GM19438 (cell line): ENCODE measurements around the gene FBLN7.

Source experiments
- ATAC-seq: cut with Tn5 transposase; IDR thresholded peaks from one replicate; pipeline ENCODE4 v1.9.1; 2021; ENCODE audit warnings: low read depth; ENCODE audit not compliant: unreplicated experiment

The FBLN7 gene

GRCh38 chr2:112155331-112156151, 17.4 kb downstream of the FBLN7 start:
- no peak for ATAC-seq

- no peak for ATAC-seq
Observed at GRCh38 chr2:112156152-112156986, 18.2 kb downstream of the FBLN7 start.

- ATAC-seq = no peak
Observed at GRCh38 chr2:112157472-112157871, 19.3 kb downstream of the FBLN7 start.

- ATAC-seq = no peak
Observed at GRCh38 chr2:112159454-112159921, 21.3 kb downstream of the FBLN7 start.

- no peak for ATAC-seq
Observed at GRCh38 chr2:112160283-112161250, 22.4 kb downstream of the FBLN7 start.

- no peak for ATAC-seq
Observed at GRCh38 chr2:112161431-112162145, 23.4 kb downstream of the FBLN7 start.

DNA sequence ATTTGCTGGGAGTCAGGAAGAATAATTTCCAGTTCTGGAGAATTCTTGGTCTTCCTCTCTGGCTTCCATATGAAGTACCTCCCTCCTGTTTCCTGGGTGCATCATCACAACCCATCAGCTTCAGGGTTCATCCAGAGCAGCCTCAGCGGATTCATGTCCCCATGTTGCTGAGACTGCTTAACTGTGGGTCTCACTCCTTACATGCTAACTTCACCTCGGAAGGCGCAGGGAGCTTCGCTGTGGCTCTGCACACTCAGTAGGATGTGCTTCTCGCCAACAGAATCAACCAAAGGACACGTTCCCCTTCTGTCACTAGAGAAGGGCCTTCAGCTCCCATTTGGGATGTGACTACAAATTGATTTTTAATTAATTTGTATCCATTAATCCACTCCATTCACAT, 24.2 kb downstream of the FBLN7 start:
- ATAC-seq = no peak

GRCh38 chr2:112162956-112163355, 24.8 kb downstream of the FBLN7 start:
- ATAC-seq = no peak

DNA sequence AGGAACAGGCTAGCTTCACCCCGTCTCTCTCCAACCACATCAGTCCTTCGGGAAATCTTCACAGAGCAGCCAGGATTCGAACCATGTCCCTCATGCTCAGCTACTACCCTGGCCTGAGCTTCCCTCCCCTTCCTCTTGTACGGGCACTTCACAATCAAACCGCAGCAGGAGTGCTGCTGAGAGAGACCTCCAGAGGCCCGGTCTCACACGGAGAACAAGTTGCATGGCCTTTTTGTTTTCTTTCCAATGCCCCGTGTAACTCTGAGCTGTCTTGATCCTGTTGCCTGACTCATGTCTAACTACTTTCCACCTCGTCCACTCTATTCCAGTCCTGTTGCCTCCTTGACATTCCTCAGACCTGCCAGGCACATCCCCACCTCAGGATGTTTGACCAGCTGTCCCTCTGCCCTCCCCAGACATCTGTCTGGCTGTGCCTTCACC, 25.4 kb downstream of the FBLN7 start:
- ATAC-seq = no peak

GRCh38 chr2:112164876-112165275, 26.7 kb downstream of the FBLN7 start:
- ATAC-seq = no peak

- no peak for ATAC-seq
Observed at GRCh38 chr2:112165296-112165695, 27.1 kb downstream of the FBLN7 start.

DNA sequence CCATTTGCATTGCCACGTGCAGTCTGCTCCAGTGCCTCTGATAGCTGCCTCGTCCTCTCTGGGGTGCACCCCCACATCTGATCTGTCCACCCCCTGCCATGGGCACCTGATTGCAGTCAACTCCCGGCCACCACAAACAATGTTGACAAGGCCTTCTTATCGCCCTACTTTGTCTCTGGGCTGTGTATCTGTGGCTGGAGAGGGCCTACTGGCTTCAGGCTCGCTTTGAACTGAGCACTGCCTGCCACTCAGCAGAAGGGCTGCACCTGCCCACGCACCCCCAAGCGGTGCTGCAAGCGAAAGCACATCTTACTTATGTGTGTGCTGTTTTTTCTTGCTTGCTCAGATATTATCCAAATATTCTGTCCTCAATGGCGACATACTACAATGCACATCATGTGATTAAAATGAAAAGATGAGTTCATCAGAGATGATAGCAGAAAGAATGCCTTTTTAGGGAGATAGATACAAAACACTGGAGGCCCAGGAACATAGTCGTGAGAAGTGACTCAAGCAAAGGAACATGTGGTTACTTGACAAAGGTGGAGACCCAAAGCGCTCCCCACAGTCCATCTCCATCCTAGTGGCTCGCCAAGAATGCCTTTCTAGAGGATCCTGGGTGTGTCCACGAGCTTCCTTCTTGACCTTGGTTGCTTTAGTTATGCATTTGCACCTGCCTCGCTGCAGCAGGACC, 28.8 kb downstream of the FBLN7 start:
- ATAC-seq = no peak

GRCh38 chr2:112168422-112169124, 30.4 kb downstream of the FBLN7 start:
- no peak for ATAC-seq

DNA sequence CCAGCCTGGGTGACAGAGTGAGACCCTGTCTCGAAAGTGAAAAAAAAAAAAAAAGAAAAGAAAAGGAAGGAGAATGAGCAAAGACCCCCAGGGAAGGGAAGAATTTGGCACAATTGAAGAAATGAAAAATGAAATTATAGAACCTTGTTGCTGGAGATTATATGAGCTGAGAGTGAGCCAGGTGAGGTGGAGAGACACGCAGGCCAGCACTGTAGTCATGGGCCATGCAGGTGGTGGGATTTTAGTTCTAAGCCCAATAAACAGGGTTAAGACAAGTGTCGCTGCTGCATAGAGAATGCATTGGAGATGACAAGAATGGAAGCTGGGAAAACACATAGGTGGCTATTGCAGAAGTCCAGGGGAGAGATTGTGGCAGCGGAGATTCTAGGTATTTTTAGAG, 32.3 kb downstream of the FBLN7 start:
- ATAC-seq = no peak

DNA sequence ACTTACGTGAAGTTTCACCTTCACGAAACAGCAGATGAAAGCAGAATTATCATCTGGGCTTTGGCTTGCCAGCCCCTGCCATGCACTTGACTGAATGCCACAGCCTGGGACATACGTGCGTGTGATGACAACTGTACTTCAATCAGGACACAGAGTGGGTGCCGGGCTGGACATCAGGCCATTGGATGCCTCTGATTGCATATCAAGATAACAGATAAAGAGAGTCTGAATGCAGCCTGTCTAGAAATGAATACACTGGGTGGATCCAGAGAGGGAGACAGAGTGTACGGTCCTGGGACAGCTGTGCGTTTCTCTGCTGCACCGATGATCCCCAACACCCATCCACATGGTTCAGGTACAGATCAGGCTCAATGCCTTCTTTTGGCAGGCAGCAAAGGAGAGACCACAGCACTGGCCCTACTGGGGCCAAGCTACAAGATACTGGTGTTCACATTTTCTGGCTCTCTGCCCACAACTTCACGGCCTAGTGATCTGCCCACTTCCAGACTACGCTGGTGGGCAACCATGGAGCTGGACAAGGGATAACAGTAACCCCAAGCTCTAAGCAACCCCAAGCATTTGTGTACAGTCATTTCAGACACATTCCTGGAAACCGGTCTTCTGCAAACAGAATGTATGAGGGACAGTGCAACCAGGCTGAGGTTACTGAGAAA, 35.6 kb downstream of the FBLN7 start:
- no peak for ATAC-seq

DNA sequence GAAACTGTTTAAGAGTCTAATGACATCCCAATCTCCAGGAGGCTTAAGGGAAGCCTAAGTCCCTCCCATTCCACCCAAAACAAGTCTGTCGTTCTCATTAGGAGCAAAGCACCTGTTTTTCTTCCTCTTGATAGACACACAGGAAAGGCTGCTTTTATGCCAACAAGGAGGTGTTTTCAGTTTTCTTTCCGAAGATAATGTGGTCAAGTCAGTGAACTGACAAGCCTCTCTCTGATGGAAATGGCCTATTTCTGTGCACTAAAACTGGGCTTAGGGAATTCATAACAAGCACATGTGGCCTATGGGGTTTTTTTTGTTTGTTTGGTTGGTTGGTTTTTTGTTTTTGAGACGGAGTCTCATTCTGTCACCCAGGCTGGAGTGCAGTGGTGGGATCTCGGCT, 36.2 kb downstream of the FBLN7 start:
- no peak for ATAC-seq

DNA sequence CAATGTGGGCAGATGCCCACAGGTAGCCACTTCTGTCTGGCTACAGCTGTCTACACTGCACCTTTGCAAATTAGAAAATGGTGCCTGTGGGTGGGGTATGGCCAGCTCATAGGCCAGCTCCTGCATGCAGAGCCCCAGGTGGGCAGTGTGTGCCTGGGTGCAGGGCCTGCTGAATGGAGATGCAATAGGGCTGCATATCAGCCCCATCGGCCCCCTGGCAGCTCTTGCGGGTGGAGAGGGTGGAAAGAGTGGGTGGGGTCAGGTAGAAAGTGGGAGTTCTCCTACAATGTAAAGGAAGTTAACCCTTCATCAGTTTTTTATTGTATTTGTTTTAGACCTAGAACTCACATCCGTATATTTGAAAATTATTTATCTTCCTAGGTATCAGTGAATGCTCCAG, 37.1 kb downstream of the FBLN7 start:
- ATAC-seq = no peak

DNA sequence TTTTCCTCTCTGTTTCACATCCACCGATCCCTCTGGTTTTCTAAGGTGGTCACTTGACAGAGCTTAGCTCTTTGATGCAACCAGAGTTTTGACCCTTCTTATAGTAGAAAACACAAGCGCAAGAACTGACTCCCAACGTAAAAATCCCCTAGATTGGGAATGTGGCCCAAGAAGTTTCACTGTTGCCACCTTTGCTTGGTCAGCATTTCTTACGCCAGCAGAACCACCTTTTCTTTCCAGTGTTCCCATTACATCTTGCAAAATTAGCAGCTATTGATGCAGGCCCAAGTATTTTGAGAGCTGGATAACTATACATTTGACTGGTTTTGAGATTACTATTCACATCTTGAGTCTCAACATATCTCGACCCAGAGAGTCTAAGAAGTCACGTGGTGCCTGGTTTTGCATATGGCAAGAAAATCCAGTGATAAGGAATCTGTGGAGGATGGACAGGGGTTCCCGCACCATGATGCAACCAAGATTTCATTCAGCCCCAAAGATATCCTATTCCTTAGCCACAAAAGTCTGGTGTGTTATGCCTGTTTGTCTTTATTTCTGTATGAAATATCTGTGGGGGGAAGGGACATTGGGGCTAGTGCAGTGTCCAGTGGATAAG, 37.9 kb downstream of the FBLN7 start:
- no peak for ATAC-seq
